Measurements from ENCODE around the gene BTRC. TPM values are rescaled to one million over a fixed set of nuclear protein-coding genes. Genes with fewer than 3 reads are reported as not detected.

BTRC gene
- total and polyA plus RNA-seq, 4 donors: 3.1 to 16.4 (median 9.3) TPM

GRCh38 chr10:101337836-101338235 lies 16.1 kb upstream of the BTRC start:
- H3K9ac ChIP-seq (ENCODE audit: insufficient read depth in 1 of 2, low read length in 2 of 2): no peak overlapping the region
- 95 to 96% methylated on average over 4 of the region's 4 CpGs for WGBS, 2 donors
- no peaks in the 10 kb centered on the region for H3K36me3 ChIP-seq (ENCODE audit: control insufficient read depth in 4 of 4, insufficient read depth in 4 of 4, low read length in 4 of 4)
- no peaks in the 10 kb centered on the region for H3K4me1 ChIP-seq (ENCODE audit: control insufficient read depth in 5 of 5, insufficient read depth in 5 of 5, low read length in 5 of 5)
- no peak for ATAC-seq (ENCODE audit: insufficient read depth, low FRiP score)
- no peak for DNase-seq
- no peaks in the 10 kb centered on the region for H3K9me3 ChIP-seq (ENCODE audit: control insufficient read depth in 4 of 4, insufficient read depth in 3 of 4, low read length in 3 of 4)
- TF ChIP-seq, protein P1, sequence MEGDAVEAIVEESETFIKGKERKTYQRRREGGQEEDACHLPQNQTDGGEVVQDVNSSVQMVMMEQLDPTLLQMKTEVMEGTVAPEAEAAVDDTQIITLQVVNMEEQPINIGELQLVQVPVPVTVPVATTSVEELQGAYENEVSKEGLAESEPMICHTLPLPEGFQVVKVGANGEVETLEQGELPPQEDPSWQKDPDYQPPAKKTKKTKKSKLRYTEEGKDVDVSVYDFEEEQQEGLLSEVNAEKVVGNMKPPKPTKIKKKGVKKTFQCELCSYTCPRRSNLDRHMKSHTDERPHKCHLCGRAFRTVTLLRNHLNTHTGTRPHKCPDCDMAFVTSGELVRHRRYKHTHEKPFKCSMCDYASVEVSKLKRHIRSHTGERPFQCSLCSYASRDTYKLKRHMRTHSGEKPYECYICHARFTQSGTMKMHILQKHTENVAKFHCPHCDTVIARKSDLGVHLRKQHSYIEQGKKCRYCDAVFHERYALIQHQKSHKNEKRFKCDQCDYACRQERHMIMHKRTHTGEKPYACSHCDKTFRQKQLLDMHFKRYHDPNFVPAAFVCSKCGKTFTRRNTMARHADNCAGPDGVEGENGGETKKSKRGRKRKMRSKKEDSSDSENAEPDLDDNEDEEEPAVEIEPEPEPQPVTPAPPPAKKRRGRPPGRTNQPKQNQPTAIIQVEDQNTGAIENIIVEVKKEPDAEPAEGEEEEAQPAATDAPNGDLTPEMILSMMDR (IDR thresholded peaks at IDR 0.05; ENCODE audit: control extremely low read depth, extremely low read depth): no peak
- H3K4me3 ChIP-seq: no peak overlapping the region
- H3K27ac ChIP-seq (ENCODE audit: low read depth in 1 of 2, low read length in 1 of 2): no peak overlapping the region
- H3K27me3 ChIP-seq (ENCODE audit: control insufficient read depth in 3 of 3, insufficient read depth in 3 of 3, low read length in 2 of 3): no peaks in the 10 kb centered on the region

GRCh38 chr10:101341438-101341837 lies 12.5 kb upstream of the BTRC start:
- H3K27ac ChIP-seq (ENCODE audit: low read depth in 1 of 2, low read length in 1 of 2): no peak overlapping the region
- no peaks in the 10 kb centered on the region for H3K4me1 ChIP-seq (ENCODE audit: control insufficient read depth in 5 of 5, insufficient read depth in 5 of 5, low read length in 5 of 5)
- DNase-seq: no peak
- TF ChIP-seq, protein P1 (IDR thresholded peaks at IDR 0.05; ENCODE audit: control extremely low read depth, extremely low read depth): no peak
- H3K9ac ChIP-seq (ENCODE audit: insufficient read depth in 1 of 2, low read length in 2 of 2): no peak overlapping the region
- H3K27me3 ChIP-seq (ENCODE audit: control insufficient read depth in 3 of 3, insufficient read depth in 3 of 3, low read length in 2 of 3): no peaks in the 10 kb centered on the region
- H3K9me3 ChIP-seq (ENCODE audit: control insufficient read depth in 4 of 4, insufficient read depth in 3 of 4, low read length in 3 of 4): no peaks in the 10 kb centered on the region
- no peak overlapping the region for H3K4me3 ChIP-seq
- no peak for ATAC-seq (ENCODE audit: insufficient read depth, low FRiP score)
- no peaks in the 10 kb centered on the region for H3K36me3 ChIP-seq (ENCODE audit: control insufficient read depth in 4 of 4, insufficient read depth in 4 of 4, low read length in 4 of 4)

DNA sequence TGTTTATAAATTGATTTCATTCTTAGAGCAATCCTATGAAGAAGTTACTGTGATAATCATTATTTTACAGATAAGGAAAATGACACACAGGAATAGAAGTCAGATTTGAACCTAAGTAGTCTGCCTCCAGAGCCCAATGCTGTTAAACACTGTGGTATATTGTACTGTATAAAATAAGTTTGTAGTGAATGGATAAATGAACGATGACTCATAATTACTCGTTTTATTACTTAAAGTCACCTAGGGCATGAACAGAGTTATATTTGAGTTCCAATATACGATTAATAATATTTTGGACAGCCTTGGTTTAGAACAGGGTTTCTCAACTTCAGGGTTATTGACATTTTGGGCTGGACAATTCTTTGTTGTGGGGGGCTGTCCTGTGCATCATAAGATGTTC lies 7.8 kb upstream of the BTRC start:
- DNase-seq: no peak
- H3K4me3 ChIP-seq: no peak overlapping the region

More for the DNA sequence above, 7.8 kb upstream of the BTRC start:
- Histone ChIP-seq H3K27me3 (ENCODE audit: control insufficient read depth in 3 of 3, insufficient read depth in 3 of 3, low read length in 2 of 3) (peaks cover 0 to 4% (median 0%) of the 10 kb centered on the region in 3 donors), H3K4me1 (ENCODE audit: control insufficient read depth in 5 of 5, insufficient read depth in 5 of 5, low read length in 5 of 5) (no peaks in the 10 kb centered on the region), H3K9ac (ENCODE audit: insufficient read depth in 1 of 2, low read length in 2 of 2) (no peak overlapping the region), H3K27ac (ENCODE audit: low read depth in 1 of 2, low read length in 1 of 2) (no peak overlapping the region), H3K9me3 (ENCODE audit: control insufficient read depth in 4 of 4, insufficient read depth in 3 of 4, low read length in 3 of 4) (no peaks in the 10 kb centered on the region), H3K36me3 (ENCODE audit: control insufficient read depth in 4 of 4, insufficient read depth in 4 of 4, low read length in 4 of 4) (no peaks in the 10 kb centered on the region)
- 89 to 92% methylated on average over 3 of the region's 3 CpGs for WGBS, 2 donors
- TF ChIP-seq, protein P1 (IDR thresholded peaks at IDR 0.05; ENCODE audit: control extremely low read depth, extremely low read depth): no peak
- ATAC-seq (ENCODE audit: insufficient read depth, low FRiP score): no peak

Data from lung (tissue), 12 donors.